Panc1 (cell line): Measurements from ENCODE around the gene IGFBP6.

Experiments
- TF ChIP-seq, protein P1 (sequence below): fragments of 450-650 bp; IDR thresholded peaks from 2 replicates; pipeline ENCODE4 v1.5.1; 2017; ENCODE audit warnings: mild to moderate bottlenecking
- TF ChIP-seq, protein P2 (sequence below), 2 experiments: IDR thresholded peaks; 2 replicates each; pipeline ENCODE4 v1.6.1; 2011 to 2012; ENCODE audit warnings: low read depth in 2 of 2, control low read depth in 1 of 2, low read length in 1 of 2, mild to moderate bottlenecking in 1 of 2, moderate library complexity in 1 of 2; ENCODE audit not compliant: insufficient read depth in 1 of 2

DNA sequence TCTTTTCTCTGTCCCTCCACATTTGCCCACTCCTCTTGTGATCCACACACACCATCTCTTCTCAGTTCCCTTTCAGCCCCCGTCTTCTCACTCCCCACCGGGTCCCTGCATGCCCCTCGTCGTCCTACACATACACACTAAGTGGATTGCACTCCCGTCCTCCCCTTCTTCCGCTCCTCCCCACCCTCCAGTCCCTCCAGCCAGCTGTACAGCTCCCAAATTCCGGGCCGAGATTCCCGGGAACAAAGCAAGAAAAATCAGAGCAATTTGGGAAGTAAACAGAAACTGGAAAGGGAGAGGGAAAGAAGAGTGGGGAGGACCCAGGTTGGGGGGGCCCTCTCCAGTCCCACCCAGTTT, 282 bp upstream of the IGFBP6 start:
- TF ChIP-seq, protein P1, sequence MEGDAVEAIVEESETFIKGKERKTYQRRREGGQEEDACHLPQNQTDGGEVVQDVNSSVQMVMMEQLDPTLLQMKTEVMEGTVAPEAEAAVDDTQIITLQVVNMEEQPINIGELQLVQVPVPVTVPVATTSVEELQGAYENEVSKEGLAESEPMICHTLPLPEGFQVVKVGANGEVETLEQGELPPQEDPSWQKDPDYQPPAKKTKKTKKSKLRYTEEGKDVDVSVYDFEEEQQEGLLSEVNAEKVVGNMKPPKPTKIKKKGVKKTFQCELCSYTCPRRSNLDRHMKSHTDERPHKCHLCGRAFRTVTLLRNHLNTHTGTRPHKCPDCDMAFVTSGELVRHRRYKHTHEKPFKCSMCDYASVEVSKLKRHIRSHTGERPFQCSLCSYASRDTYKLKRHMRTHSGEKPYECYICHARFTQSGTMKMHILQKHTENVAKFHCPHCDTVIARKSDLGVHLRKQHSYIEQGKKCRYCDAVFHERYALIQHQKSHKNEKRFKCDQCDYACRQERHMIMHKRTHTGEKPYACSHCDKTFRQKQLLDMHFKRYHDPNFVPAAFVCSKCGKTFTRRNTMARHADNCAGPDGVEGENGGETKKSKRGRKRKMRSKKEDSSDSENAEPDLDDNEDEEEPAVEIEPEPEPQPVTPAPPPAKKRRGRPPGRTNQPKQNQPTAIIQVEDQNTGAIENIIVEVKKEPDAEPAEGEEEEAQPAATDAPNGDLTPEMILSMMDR: no peak
- TF ChIP-seq, protein P2, sequence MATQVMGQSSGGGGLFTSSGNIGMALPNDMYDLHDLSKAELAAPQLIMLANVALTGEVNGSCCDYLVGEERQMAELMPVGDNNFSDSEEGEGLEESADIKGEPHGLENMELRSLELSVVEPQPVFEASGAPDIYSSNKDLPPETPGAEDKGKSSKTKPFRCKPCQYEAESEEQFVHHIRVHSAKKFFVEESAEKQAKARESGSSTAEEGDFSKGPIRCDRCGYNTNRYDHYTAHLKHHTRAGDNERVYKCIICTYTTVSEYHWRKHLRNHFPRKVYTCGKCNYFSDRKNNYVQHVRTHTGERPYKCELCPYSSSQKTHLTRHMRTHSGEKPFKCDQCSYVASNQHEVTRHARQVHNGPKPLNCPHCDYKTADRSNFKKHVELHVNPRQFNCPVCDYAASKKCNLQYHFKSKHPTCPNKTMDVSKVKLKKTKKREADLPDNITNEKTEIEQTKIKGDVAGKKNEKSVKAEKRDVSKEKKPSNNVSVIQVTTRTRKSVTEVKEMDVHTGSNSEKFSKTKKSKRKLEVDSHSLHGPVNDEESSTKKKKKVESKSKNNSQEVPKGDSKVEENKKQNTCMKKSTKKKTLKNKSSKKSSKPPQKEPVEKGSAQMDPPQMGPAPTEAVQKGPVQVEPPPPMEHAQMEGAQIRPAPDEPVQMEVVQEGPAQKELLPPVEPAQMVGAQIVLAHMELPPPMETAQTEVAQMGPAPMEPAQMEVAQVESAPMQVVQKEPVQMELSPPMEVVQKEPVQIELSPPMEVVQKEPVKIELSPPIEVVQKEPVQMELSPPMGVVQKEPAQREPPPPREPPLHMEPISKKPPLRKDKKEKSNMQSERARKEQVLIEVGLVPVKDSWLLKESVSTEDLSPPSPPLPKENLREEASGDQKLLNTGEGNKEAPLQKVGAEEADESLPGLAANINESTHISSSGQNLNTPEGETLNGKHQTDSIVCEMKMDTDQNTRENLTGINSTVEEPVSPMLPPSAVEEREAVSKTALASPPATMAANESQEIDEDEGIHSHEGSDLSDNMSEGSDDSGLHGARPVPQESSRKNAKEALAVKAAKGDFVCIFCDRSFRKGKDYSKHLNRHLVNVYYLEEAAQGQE (IDR thresholded peaks at IDR 0.05; ENCODE audit: insufficient read depth in 1 of 2, low read depth in 2 of 2, low read length in 1 of 2): no peak
